ENCODE data around the gene LVRN.
A peak's percentile ranks its signal among the peaks of the same experiment; 100 is the strongest.

The LVRN gene

DNA sequence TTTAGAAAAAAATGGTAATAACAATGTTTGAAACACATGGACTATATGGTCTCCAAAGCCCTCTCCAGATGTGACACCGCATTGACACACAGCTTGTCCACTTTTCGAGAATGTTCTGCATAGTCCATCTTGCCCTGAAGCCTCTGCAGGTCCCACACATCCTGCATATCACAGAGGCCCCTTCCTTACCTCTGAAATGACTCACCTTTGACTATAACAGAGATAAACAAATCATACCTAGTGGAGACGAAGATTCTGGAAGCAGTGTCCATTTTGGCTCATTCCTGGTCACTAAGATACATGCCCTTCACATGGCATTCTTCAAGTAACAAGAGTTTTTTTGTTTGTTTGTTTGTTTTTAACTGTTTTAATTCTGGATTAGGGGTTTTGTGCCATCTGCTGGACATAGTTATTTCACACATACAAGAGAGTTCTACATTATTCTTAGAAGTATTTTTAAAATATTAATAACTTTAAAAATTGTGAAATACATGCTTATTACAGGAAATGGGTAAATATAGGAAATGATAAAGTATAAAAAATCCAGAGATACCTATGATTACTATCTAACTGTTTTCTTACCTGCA lies 75.1 kb downstream of the LVRN start:
- Histone ChIP-seq H2BK15ac (replicated peaks; ENCODE audit: low read depth) (no peak overlapping the region), H2AK5ac (ENCODE audit: low read length) (no peak overlapping the region), H3K27ac (ENCODE audit: low read depth, low read length) (no peak overlapping the region), H3K9ac (ENCODE audit: low read length) (no peak overlapping the region), H3K4me3 (ENCODE audit: low read length) (no peak overlapping the region), H3K18ac (ENCODE audit: low read length) (no peak overlapping the region), H3K79me1 (ENCODE audit: low read length) (no peaks in the 10 kb centered on the region), H2BK120ac (ENCODE audit: low read depth, low read length) (no peak overlapping the region), H4K8ac (ENCODE audit: low read depth, low read length) (no peak overlapping the region), H3K27me3 (ENCODE audit: insufficient read depth, low read length, poor library complexity) (no peaks in the 10 kb centered on the region), H4K5ac (ENCODE audit: low read length) (no peak overlapping the region), H3K4ac (ENCODE audit: low read depth, low read length) (no peak overlapping the region), H3K56ac (ENCODE audit: low read length) (no peak overlapping the region), H3K23ac (ENCODE audit: low read length) (no peak overlapping the region), H3K36me3 (ENCODE audit: control insufficient read depth, insufficient read depth, low read length) (no peaks in the 10 kb centered on the region), H2BK5ac (ENCODE audit: low read length) (no peak overlapping the region), H3K4me1 (ENCODE audit: control insufficient read depth, low read depth, low read length) (peaks cover 8% of the 10 kb centered on the region), H3K79me2 (ENCODE audit: control insufficient read depth, insufficient read depth, low read length) (no peaks in the 10 kb centered on the region), H3K4me2 (ENCODE audit: low read length) (no peak overlapping the region)
- no peak for DNase-seq
- no CpG with 5 or more reads among the region's 3 CpGs for WGBS (ENCODE audit: extremely low coverage, insufficient coverage, low lambda C conversion rate)

DNA sequence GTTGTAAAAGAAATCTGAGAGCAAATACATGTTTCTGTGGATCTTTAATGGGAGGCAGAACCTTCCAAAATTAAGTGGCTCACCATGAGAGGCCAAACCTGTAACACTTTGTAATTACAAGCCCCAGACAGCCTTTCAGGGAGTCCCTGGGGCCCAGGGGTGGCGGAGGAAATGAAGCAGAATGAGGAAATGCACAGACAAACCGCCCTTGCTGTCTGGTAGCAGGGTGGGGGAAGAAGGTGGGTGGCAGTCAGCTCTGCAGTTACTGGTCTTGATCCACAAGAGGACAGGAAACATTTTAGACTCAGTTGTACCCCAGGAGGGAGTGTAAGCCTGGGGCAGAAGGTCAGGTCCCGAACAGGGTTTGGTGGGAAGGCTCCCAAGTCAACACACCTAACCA lies 76.5 kb downstream of the LVRN start:
- Histone ChIP-seq H3K79me2 (ENCODE audit: control insufficient read depth, insufficient read depth, low read length) (no peaks in the 10 kb centered on the region), H3K9ac (ENCODE audit: low read length) (no peak overlapping the region), H3K23ac (ENCODE audit: low read length) (no peak overlapping the region), H3K36me3 (ENCODE audit: control insufficient read depth, insufficient read depth, low read length) (no peaks in the 10 kb centered on the region), H2AK5ac (ENCODE audit: low read length) (no peak overlapping the region), H3K56ac (ENCODE audit: low read length) (peak overlapping the region; percentile 57), H4K8ac (ENCODE audit: low read depth, low read length) (no peak overlapping the region), H3K18ac (ENCODE audit: low read length) (peak overlapping the region; percentile 53), H4K5ac (ENCODE audit: low read length) (no peak overlapping the region), H3K79me1 (ENCODE audit: low read length) (no peaks in the 10 kb centered on the region), H3K27ac (ENCODE audit: low read depth, low read length) (no peak overlapping the region), H3K4me2 (ENCODE audit: low read length) (no peak overlapping the region), H3K4me3 (ENCODE audit: low read length) (no peak overlapping the region), H2BK5ac (ENCODE audit: low read length) (peak overlapping the region; percentile 49), H2BK120ac (ENCODE audit: low read depth, low read length) (no peak overlapping the region), H3K4me1 (ENCODE audit: control insufficient read depth, low read depth, low read length) (peaks cover 8% of the 10 kb centered on the region), H3K27me3 (ENCODE audit: insufficient read depth, low read length, poor library complexity) (no peaks in the 10 kb centered on the region), H2BK15ac (replicated peaks; ENCODE audit: low read depth) (no peak overlapping the region), H3K4ac (ENCODE audit: low read depth, low read length) (no peak overlapping the region)
- WGBS (ENCODE audit: extremely low coverage, insufficient coverage, low lambda C conversion rate): no CpG with 5 or more reads among the region's 3 CpGs
- no peak for DNase-seq

DNA sequence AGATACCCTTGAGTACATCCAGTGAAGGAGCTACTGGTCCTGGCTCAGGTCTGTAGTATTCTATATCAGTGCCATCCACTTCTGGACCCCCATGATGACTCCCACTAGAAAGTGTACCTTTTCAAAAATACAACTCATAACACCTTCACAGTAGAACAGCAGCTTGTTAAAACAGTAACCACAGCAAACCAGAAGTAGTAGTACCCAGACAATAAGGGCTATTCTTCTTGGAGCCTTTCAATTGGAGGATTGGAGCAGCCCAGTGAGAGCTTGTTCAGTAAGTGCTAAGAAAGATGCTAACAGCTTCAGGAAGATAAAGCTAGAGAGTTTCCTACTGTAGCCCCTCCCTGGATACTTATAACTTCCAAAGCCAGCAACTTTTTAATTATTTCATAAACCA lies 80.1 kb downstream of the LVRN start:
- H3K79me1 ChIP-seq (ENCODE audit: low read length): no peaks in the 10 kb centered on the region
- H3K4me3 ChIP-seq (ENCODE audit: low read length): no peak overlapping the region
- H2BK15ac ChIP-seq (replicated peaks; ENCODE audit: low read depth): no peak overlapping the region
- H3K4ac ChIP-seq (ENCODE audit: low read depth, low read length): no peak overlapping the region
- H3K36me3 ChIP-seq (ENCODE audit: control insufficient read depth, insufficient read depth, low read length): no peaks in the 10 kb centered on the region
- H3K27me3 ChIP-seq (ENCODE audit: insufficient read depth, low read length, poor library complexity): no peaks in the 10 kb centered on the region
- H2BK120ac ChIP-seq (ENCODE audit: low read depth, low read length): no peak overlapping the region
- H3K79me2 ChIP-seq (ENCODE audit: control insufficient read depth, insufficient read depth, low read length): no peaks in the 10 kb centered on the region
- peaks cover 8% of the 10 kb centered on the region for H3K4me1 ChIP-seq (ENCODE audit: control insufficient read depth, low read depth, low read length)
- H3K9ac ChIP-seq (ENCODE audit: low read length): no peak overlapping the region
- no peak for DNase-seq
- no peak overlapping the region for H3K56ac ChIP-seq (ENCODE audit: low read length)
- no peak overlapping the region for H3K27ac ChIP-seq (ENCODE audit: low read depth, low read length)
- H4K8ac ChIP-seq (ENCODE audit: low read depth, low read length): no peak overlapping the region
- no peak overlapping the region for H2AK5ac ChIP-seq (ENCODE audit: low read length)
- H4K5ac ChIP-seq (ENCODE audit: low read length): no peak overlapping the region
- no peak overlapping the region for H2BK5ac ChIP-seq (ENCODE audit: low read length)
- no peak overlapping the region for H3K23ac ChIP-seq (ENCODE audit: low read length)
- H3K18ac ChIP-seq (ENCODE audit: low read length): no peak overlapping the region
- H3K4me2 ChIP-seq (ENCODE audit: low read length): no peak overlapping the region

- no peak overlapping the region for H2AK5ac ChIP-seq (ENCODE audit: low read length)
- no peak overlapping the region for H4K5ac ChIP-seq (ENCODE audit: low read length)
- H4K8ac ChIP-seq (ENCODE audit: low read depth, low read length): no peak overlapping the region
- no peak overlapping the region for H3K4me3 ChIP-seq (ENCODE audit: low read length)
- H3K4me2 ChIP-seq (ENCODE audit: low read length): no peak overlapping the region
- H3K56ac ChIP-seq (ENCODE audit: low read length): no peak overlapping the region
- no peak overlapping the region for H3K27ac ChIP-seq (ENCODE audit: low read depth, low read length)
- no peaks in the 10 kb centered on the region for H3K27me3 ChIP-seq (ENCODE audit: insufficient read depth, low read length, poor library complexity)
- H2BK15ac ChIP-seq (replicated peaks; ENCODE audit: low read depth): no peak overlapping the region
- no peak overlapping the region for H3K18ac ChIP-seq (ENCODE audit: low read length)
- H3K36me3 ChIP-seq (ENCODE audit: control insufficient read depth, insufficient read depth, low read length): no peaks in the 10 kb centered on the region
- no peak overlapping the region for H2BK5ac ChIP-seq (ENCODE audit: low read length)
- no peak overlapping the region for H3K23ac ChIP-seq (ENCODE audit: low read length)
- H3K79me1 ChIP-seq (ENCODE audit: low read length): no peaks in the 10 kb centered on the region
- DNase-seq: no peak
- H3K4me1 ChIP-seq (ENCODE audit: control insufficient read depth, low read depth, low read length): peaks cover under 1% of the 10 kb centered on the region
- no peak overlapping the region for H2BK120ac ChIP-seq (ENCODE audit: low read depth, low read length)
- H3K4ac ChIP-seq (ENCODE audit: low read depth, low read length): no peak overlapping the region
- H3K9ac ChIP-seq (ENCODE audit: low read length): no peak overlapping the region
- WGBS (ENCODE audit: extremely low coverage, insufficient coverage, low lambda C conversion rate): no CpG with 5 or more reads among the region's 3 CpGs
- H3K79me2 ChIP-seq (ENCODE audit: control insufficient read depth, insufficient read depth, low read length): no peaks in the 10 kb centered on the region
Observed at GRCh38 chr5:116044073-116044472, 81.8 kb downstream of the LVRN start.

DNA sequence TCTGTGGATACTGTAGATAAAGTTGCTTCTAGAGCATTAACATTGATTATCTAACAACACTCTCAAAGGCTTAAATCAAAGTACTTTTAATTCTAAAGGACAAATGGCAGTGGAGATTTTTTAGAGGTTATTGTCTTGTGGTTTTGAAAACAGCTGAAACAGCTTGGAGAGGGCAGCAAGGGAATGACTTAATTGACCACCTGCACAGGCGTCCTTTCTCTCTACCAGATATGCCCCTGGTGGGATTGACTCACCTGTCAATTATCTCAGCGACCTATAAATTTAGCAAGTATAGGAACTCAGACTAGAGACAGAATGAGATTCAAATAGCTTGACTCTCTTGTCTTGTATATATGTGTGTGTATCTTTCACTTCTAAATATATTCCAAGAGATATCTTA lies 83.5 kb downstream of the LVRN start:
- no peak overlapping the region for H3K18ac ChIP-seq (ENCODE audit: low read length)
- H3K79me1 ChIP-seq (ENCODE audit: low read length): no peaks in the 10 kb centered on the region
- H3K79me2 ChIP-seq (ENCODE audit: control insufficient read depth, insufficient read depth, low read length): no peaks in the 10 kb centered on the region
- no peak overlapping the region for H3K4ac ChIP-seq (ENCODE audit: low read depth, low read length)
- no peak overlapping the region for H2AK5ac ChIP-seq (ENCODE audit: low read length)
- H3K56ac ChIP-seq (ENCODE audit: low read length): no peak overlapping the region
- no peaks in the 10 kb centered on the region for H3K36me3 ChIP-seq (ENCODE audit: control insufficient read depth, insufficient read depth, low read length)
- no peak overlapping the region for H2BK120ac ChIP-seq (ENCODE audit: low read depth, low read length)
- no peak overlapping the region for H3K9ac ChIP-seq (ENCODE audit: low read length)
- H4K8ac ChIP-seq (ENCODE audit: low read depth, low read length): no peak overlapping the region
- no peak overlapping the region for H2BK5ac ChIP-seq (ENCODE audit: low read length)
- WGBS (ENCODE audit: extremely low coverage, insufficient coverage, low lambda C conversion rate): no CpG with 5 or more reads among the region's 2 CpGs
- no peak overlapping the region for H3K4me2 ChIP-seq (ENCODE audit: low read length)
- no peak overlapping the region for H3K23ac ChIP-seq (ENCODE audit: low read length)
- H3K4me1 ChIP-seq (ENCODE audit: control insufficient read depth, low read depth, low read length): no peaks in the 10 kb centered on the region
- H4K5ac ChIP-seq (ENCODE audit: low read length): no peak overlapping the region
- no peak for DNase-seq
- H3K27ac ChIP-seq (ENCODE audit: low read depth, low read length): no peak overlapping the region
- H2BK15ac ChIP-seq (replicated peaks; ENCODE audit: low read depth): no peak overlapping the region
- no peaks in the 10 kb centered on the region for H3K27me3 ChIP-seq (ENCODE audit: insufficient read depth, low read length, poor library complexity)
- H3K4me3 ChIP-seq (ENCODE audit: low read length): no peak overlapping the region

- WGBS (ENCODE audit: extremely low coverage, insufficient coverage, low lambda C conversion rate): no CpG with 5 or more reads among the region's 3 CpGs
- H4K8ac ChIP-seq (ENCODE audit: low read depth, low read length): no peak overlapping the region
- H3K56ac ChIP-seq (ENCODE audit: low read length): no peak overlapping the region
- H3K79me1 ChIP-seq (ENCODE audit: low read length): no peaks in the 10 kb centered on the region
- no peak overlapping the region for H2BK120ac ChIP-seq (ENCODE audit: low read depth, low read length)
- H3K4ac ChIP-seq (ENCODE audit: low read depth, low read length): no peak overlapping the region
- no peak overlapping the region for H3K4me2 ChIP-seq (ENCODE audit: low read length)
- no peak overlapping the region for H3K27ac ChIP-seq (ENCODE audit: low read depth, low read length)
- no peaks in the 10 kb centered on the region for H3K27me3 ChIP-seq (ENCODE audit: insufficient read depth, low read length, poor library complexity)
- no peak overlapping the region for H3K23ac ChIP-seq (ENCODE audit: low read length)
- H3K4me3 ChIP-seq (ENCODE audit: low read length): no peak overlapping the region
- no peaks in the 10 kb centered on the region for H3K4me1 ChIP-seq (ENCODE audit: control insufficient read depth, low read depth, low read length)
- H3K36me3 ChIP-seq (ENCODE audit: control insufficient read depth, insufficient read depth, low read length): no peaks in the 10 kb centered on the region
- DNase-seq: no peak
- H4K5ac ChIP-seq (ENCODE audit: low read length): no peak overlapping the region
- no peaks in the 10 kb centered on the region for H3K79me2 ChIP-seq (ENCODE audit: control insufficient read depth, insufficient read depth, low read length)
- H2AK5ac ChIP-seq (ENCODE audit: low read length): no peak overlapping the region
- H2BK15ac ChIP-seq (replicated peaks; ENCODE audit: low read depth): no peak overlapping the region
- no peak overlapping the region for H2BK5ac ChIP-seq (ENCODE audit: low read length)
- no peak overlapping the region for H3K18ac ChIP-seq (ENCODE audit: low read length)
- H3K9ac ChIP-seq (ENCODE audit: low read length): no peak overlapping the region
Observed at GRCh38 chr5:116046261-116046660, 84.0 kb downstream of the LVRN start.
